OCI-LY7 (cell line): ENCODE measurements around the gene NHLRC2. TPM values are rescaled to one million over a fixed set of nuclear protein-coding genes. Genes with fewer than 3 reads are reported as not detected.

ENCODE experiments used
- BruUV-seq: library from RNA; stranded (reverse); fragments of 400-500 nt; replicated peaks from 2 replicates; lab custom pipeline; 2021; lab: Mats Ljungman, UMichigan
- CTCF ChIA-PET: fragments of 300-600 bp; sonication (Branson Sonifier 250); formaldehyde crosslinking; loops from one replicate; lab custom pipeline; 2022; ENCODE audit warnings: antibody characterized with exemption; ENCODE audit not compliant: unreplicated experiment; lab: Charles Lee
- POLR2A ChIA-PET: fragments of 300-600 bp; sonication (Branson Sonifier 250); formaldehyde crosslinking; loops from one replicate; lab custom pipeline; 2022; ENCODE audit warnings: antibody characterized with exemption; lab: Charles Lee
- DNase-seq: peaks from one replicate; pipeline ENCODE4 v3.0.0-alpha.2; 2015; ENCODE audit warnings: low spot score
- H2AFZ ChIP-seq: fragments of 200-600 bp; sonication (generic), shearing (Covaris generic); 2 replicates; pipeline ENCODE4 v1.6.1; 2014; ENCODE audit warnings: mild to moderate bottlenecking, antibody characterized with exemption, low read length, moderate library complexity
- H3K27ac ChIP-seq: fragments of 200-600 bp; sonication (generic); 2 replicates; pipeline ENCODE4 v1.5.1; 2014; ENCODE audit warnings: mixed run types, low read depth, mild to moderate bottlenecking, moderate library complexity, low read length, inconsistent platforms; ENCODE audit not compliant: poor library complexity, severe bottlenecking
- H3K36me3 ChIP-seq: fragments of 200-600 bp; sonication (generic); 2 replicates; pipeline ENCODE4 v1.6.1; 2014; ENCODE audit warnings: mild to moderate bottlenecking, antibody characterized with exemption, low read length, moderate library complexity, mixed read lengths; ENCODE audit not compliant: insufficient read depth
- H3K4me1 ChIP-seq: fragments of 200-600 bp; sonication (generic); 2 replicates; pipeline ENCODE4 v1.5.1; 2014; ENCODE audit warnings: mild to moderate bottlenecking, low read length; ENCODE audit not compliant: insufficient read depth, poor library complexity, severe bottlenecking
- H3K4me2 ChIP-seq: fragments of 200-600 bp; sonication (generic); 2 replicates; pipeline ENCODE4 v1.6.1; 2014; ENCODE audit warnings: mild to moderate bottlenecking, low read length
- H3K4me3 ChIP-seq: fragments of 200-600 bp; sonication (generic); 2 replicates; pipeline ENCODE4 v1.5.1; 2014; ENCODE audit warnings: mild to moderate bottlenecking, low read depth, low read length; ENCODE audit not compliant: poor library complexity, severe bottlenecking
- H3K79me2 ChIP-seq: fragments of 200-600 bp; sonication (generic); 2 replicates; pipeline ENCODE4 v1.6.1; 2016; ENCODE audit warnings: low read depth, mild to moderate bottlenecking, low read length, moderate library complexity, mixed read lengths; ENCODE audit not compliant: insufficient read depth
- H3K9me2 ChIP-seq: fragments of 200-600 bp; sonication (generic); 2 replicates; pipeline ENCODE4 v1.6.1; 2016; ENCODE audit warnings: mild to moderate bottlenecking, low read length, mixed read lengths; ENCODE audit not compliant: insufficient read depth
- H3K9me3 ChIP-seq: fragments of 200-600 bp; sonication (generic); 2 replicates; pipeline ENCODE4 v1.6.1; 2014; ENCODE audit warnings: mild to moderate bottlenecking, mixed run types, low read length, mixed read lengths
- H4K20me1 ChIP-seq: fragments of 200-600 bp; sonication (generic); 2 replicates; pipeline ENCODE4 v1.6.1; 2014; ENCODE audit warnings: mild to moderate bottlenecking, antibody characterized with exemption, low read length, moderate library complexity, mixed read lengths; ENCODE audit not compliant: insufficient read depth
- CTCF ChIP-seq: fragments of 200-600 bp; sonication (generic); conservative IDR thresholded peaks from 2 replicates; pipeline ENCODE4 v1.5.1; 2014; ENCODE audit warnings: mild to moderate bottlenecking, antibody characterized with exemption, low read length, moderate library complexity, mixed read lengths
- EZH2phosphoT487 ChIP-seq: fragments of 200-600 bp; sonication (generic); IDR thresholded peaks from 2 replicates; pipeline ENCODE4 v1.6.1; 2018; ENCODE audit warnings: low read depth, borderline replicate concordance, mild to moderate bottlenecking, mixed run types, antibody characterized with exemption, low read length, moderate library complexity, mixed read lengths
- intact Hi-C: fragments of 100-400 bp; cut with micrococcal nuclease; formaldehyde crosslinking; loops from one replicate; pipeline ENCODE4 v1.10.0; 2022; ENCODE audit not compliant: unreplicated experiment
- total RNA-seq, 2 experiments: library from RNA; depleted of rRNA in 1 of 2; stranded (reverse); fragments of >200 nt in 1 of 2; shearing (Covaris generic) in 1 of 2; gene quantifications; 2 replicates each; pipeline ENCODE4 v1.2.3, GENCODE V29; 2014 to 2022

Gene NHLRC2
- total RNA-seq, 2 experiments from 2014 or later, result 28.6 to 44.5 TPM

GRCh38 chr10:113917636-113918035 lies 63.2 kb downstream of the NHLRC2 start:
- no peaks in the 10 kb centered on the region for H4K20me1 ChIP-seq
- POLR2A ChIA-PET, result interaction anchor here (1.0 kb wide), 1 partner anchor 169 kb away, joined by 3 read pairs; no protein-coding TSS in a partner anchor
- intact Hi-C loops, result no loop called here
- no peak for TF ChIP-seq CTCF
- TF ChIP-seq EZH2phosphoT487, result no peak
- H3K27ac ChIP-seq, result no peak overlapping the region
- no peak overlapping the region for H3K4me3 ChIP-seq
- H3K4me1 ChIP-seq, result no peaks in the 10 kb centered on the region
- H3K9me2 ChIP-seq, result no peaks in the 10 kb centered on the region
- CTCF ChIA-PET, result no interaction called here
- H3K4me2 ChIP-seq, result no peak overlapping the region
- BruUV-seq, result no TSS peak
- H3K36me3 ChIP-seq, result peaks cover 3% of the 10 kb centered on the region; the same call in 1 of the 2 replicates
- H3K79me2 ChIP-seq, result no peaks in the 10 kb centered on the region
- no peak overlapping the region for H2AFZ ChIP-seq
- DNase-seq, result no peak
- H3K9me3 ChIP-seq, result no peaks in the 10 kb centered on the region

GRCh38 chr10:113920114-113920513 lies 65.7 kb downstream of the NHLRC2 start:
- ChIA-PET CTCF (no interaction called here), POLR2A (interaction anchor here (1.0 kb wide), 1 partner anchor 11 kb away, joined by 3 read pairs; no protein-coding TSS in a partner anchor)
- H4K20me1 ChIP-seq, result no peaks in the 10 kb centered on the region
- H3K9me2 ChIP-seq, result no peaks in the 10 kb centered on the region
- BruUV-seq, result no TSS peak
- TF ChIP-seq CTCF (no peak), EZH2phosphoT487 (no peak)
- H3K9me3 ChIP-seq, result peaks cover 9% of the 10 kb centered on the region
- peaks cover 7% of the 10 kb centered on the region for H3K4me1 ChIP-seq
- intact Hi-C loops, result no loop called here
- no peaks in the 10 kb centered on the region for H3K36me3 ChIP-seq
- no peak overlapping the region for H2AFZ ChIP-seq
- H3K79me2 ChIP-seq, result no peaks in the 10 kb centered on the region
- no peak overlapping the region for H3K4me3 ChIP-seq
- no peak for DNase-seq
- no peak overlapping the region for H3K27ac ChIP-seq
- H3K4me2 ChIP-seq, result no peak overlapping the region

- no peak overlapping the region for H3K4me2 ChIP-seq
- no peak for DNase-seq
- H3K27ac ChIP-seq, result no peak overlapping the region
- H3K79me2 ChIP-seq, result no peaks in the 10 kb centered on the region
- ChIA-PET CTCF (no interaction called here), POLR2A (interaction anchor here (0.6 to 1.0 kb wide), 4 partner anchors 9 to 65 kb away, joined by 3 to 4 read pairs (median 3); no protein-coding TSS in a partner anchor)
- H4K20me1 ChIP-seq, result no peaks in the 10 kb centered on the region
- H3K36me3 ChIP-seq, result no peaks in the 10 kb centered on the region
- intact Hi-C loops, result no loop called here
- H3K9me2 ChIP-seq, result no peaks in the 10 kb centered on the region
- H3K4me1 ChIP-seq, result peaks cover 7% of the 10 kb centered on the region
- no peak overlapping the region for H3K4me3 ChIP-seq
- H3K9me3 ChIP-seq, result peaks cover 13% of the 10 kb centered on the region
- BruUV-seq, result no TSS peak
- no peak overlapping the region for H2AFZ ChIP-seq
- TF ChIP-seq CTCF (no peak), EZH2phosphoT487 (no peak)
These were observed 66.4 kb downstream of the NHLRC2 start for GRCh38 chr10:113920875-113921274.
